Hematopoietic multipotent progenitor cell (in vitro differentiated cells): ENCODE measurements around the gene GTF3C1. TPM values are rescaled to one million over a fixed set of nuclear protein-coding genes. Genes with fewer than 3 reads are reported as not detected.

Experiments used
- DNase-seq, 3 donors: peaks; one replicate each; pipeline ENCODE4 v3.0.0-alpha.2; 2011 to 2015; ENCODE audit warnings: low read depth in 2 of 3, low spot score in 2 of 3
- total RNA-seq: library from RNA; depleted of rRNA; stranded (reverse); fragments of >200 nt; gene quantifications from one replicate; pipeline ENCODE4 v1.2.3, GENCODE V29; 2012

Gene GTF3C1
- total RNA-seq, 1 donor = 70.8 TPM

- no peak for DNase-seq
These were observed 57.7 kb downstream of the GTF3C1 start for GRCh38 chr16:27491894-27492587.

- no peak for DNase-seq
These were observed 59.8 kb downstream of the GTF3C1 start for GRCh38 chr16:27489906-27490305.

GRCh38 chr16:27489421-27489820, 60.3 kb downstream of the GTF3C1 start:
- DNase-seq = no peak

- no peak for DNase-seq
These were observed 63.0 kb downstream of the GTF3C1 start for GRCh38 chr16:27486760-27487159.

- no peak for DNase-seq
These were observed 63.4 kb downstream of the GTF3C1 start for GRCh38 chr16:27486344-27486743.

- no peak for DNase-seq
These were observed 63.9 kb downstream of the GTF3C1 start for GRCh38 chr16:27485811-27486210.

GRCh38 chr16:27485126-27485525, 64.6 kb downstream of the GTF3C1 start:
- no peak for DNase-seq

- DNase-seq = no peak
These were observed 66.1 kb downstream of the GTF3C1 start for GRCh38 chr16:27483624-27484023.

- no peak for DNase-seq
These were observed 66.7 kb downstream of the GTF3C1 start for GRCh38 chr16:27483088-27483437.

GRCh38 chr16:27482397-27483087, 67.2 kb downstream of the GTF3C1 start:
- DNase-seq = no peak

- no peak for DNase-seq
These were observed 68.3 kb downstream of the GTF3C1 start for GRCh38 chr16:27481282-27481934.

- no peak for DNase-seq
These were observed 69.0 kb downstream of the GTF3C1 start for GRCh38 chr16:27480761-27481160.

GRCh38 chr16:27476240-27476639, 73.5 kb downstream of the GTF3C1 start:
- DNase-seq = no peak

GRCh38 chr16:27475561-27475960, 74.2 kb downstream of the GTF3C1 start:
- DNase-seq = no peak

- DNase-seq = no peak
These were observed 74.8 kb downstream of the GTF3C1 start for GRCh38 chr16:27474921-27475320.

- no peak for DNase-seq
These were observed 75.7 kb downstream of the GTF3C1 start for GRCh38 chr16:27474041-27474440.

- no peak for DNase-seq
These were observed 76.4 kb downstream of the GTF3C1 start for GRCh38 chr16:27473101-27473900.

GRCh38 chr16:27472091-27473020, 77.4 kb downstream of the GTF3C1 start:
- DNase-seq = no peak

- no peak for DNase-seq
These were observed 78.1 kb downstream of the GTF3C1 start for GRCh38 chr16:27471661-27472060.
